ENCODE data around the gene GOLGA8A.
"Not testable (repeated sequence)": the region's sequence is repeated elsewhere in the genome, so short reads cannot be mapped to it uniquely, and the experiment has no call there.

Gene GOLGA8A

GRCh38 chr15:34435658-34436057 is 1.9 kb downstream of the GOLGA8A start:
- H3K4me3 ChIP-seq (ENCODE audit: low read depth, low read length) = no peak overlapping the region
- no peak for TF ChIP-seq CTCF (IDR thresholded peaks at IDR 0.05; ENCODE audit: low read depth, low read length)

DNA sequence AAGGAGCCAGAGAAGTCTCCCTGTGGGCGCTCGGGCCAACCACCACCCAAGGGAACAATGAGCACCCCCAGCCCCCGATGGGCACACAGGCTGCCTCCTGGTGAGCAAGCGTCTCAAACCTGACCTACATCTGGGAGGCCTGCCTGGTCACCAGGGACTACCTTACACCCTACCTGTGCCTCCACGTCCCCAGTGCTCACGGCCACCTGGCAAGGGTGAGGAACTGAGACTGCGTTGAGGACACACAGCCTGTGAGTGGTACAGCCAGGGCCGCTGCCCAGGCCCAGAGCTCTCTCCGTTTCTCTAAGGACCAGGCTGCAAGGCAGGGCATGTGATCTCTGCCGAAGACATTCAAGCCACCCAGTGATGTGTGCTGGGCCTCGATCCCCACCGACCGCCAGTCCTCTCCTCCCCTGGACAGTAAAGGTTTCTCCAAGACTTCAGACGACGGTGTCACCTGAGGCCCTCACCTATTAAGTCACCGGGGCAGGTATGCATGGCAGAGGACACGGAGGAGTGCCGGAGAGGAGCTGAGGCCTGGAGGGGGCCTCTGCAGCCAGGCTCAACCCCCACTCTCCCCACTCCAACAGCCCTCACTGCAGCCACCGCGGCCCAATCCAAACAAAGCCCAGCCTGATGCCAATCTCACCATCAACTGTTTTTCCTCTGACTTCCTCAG is 2.8 kb downstream of the GOLGA8A start:
- TF ChIP-seq CTCF (IDR thresholded peaks at IDR 0.05; ENCODE audit: low read depth, low read length) = no peak
- no peak overlapping the region for H3K4me3 ChIP-seq (ENCODE audit: low read depth, low read length)

- H3K4me3 ChIP-seq (ENCODE audit: low read depth, low read length) = not testable (repeated sequence)
Measured at GRCh38 chr15:34433956-34434626, 3.5 kb downstream of the GOLGA8A start.

GRCh38 chr15:34430642-34431041 is 7.0 kb downstream of the GOLGA8A start:
- H3K4me3 ChIP-seq (ENCODE audit: low read depth, low read length) = not testable (repeated sequence)

- not testable (repeated sequence) for H3K4me3 ChIP-seq (ENCODE audit: low read depth, low read length)
Measured at GRCh38 chr15:34423425-34424090, 14.1 kb downstream of the GOLGA8A start.

DNA sequence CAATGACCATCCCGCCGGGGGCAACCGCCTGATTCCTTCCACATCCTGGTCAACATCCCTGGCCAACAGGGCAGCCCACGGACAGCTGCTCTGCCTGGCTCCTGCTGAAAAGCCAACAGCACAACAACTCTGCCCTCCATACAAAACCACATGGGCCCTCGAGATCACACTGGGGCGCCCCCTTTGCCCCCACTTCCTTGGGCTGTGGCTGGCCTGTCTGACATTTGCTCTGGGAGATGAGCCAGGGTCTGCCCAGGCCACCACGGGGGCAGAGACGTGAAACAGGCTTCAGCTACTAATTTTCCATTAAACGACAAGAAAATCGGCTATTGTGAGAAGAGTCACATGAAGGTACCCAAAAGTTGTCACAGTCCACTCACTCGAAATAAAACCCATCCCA is 16.7 kb downstream of the GOLGA8A start:
- H3K4me3 ChIP-seq (ENCODE audit: low read depth, low read length) = not testable (repeated sequence)

DNA sequence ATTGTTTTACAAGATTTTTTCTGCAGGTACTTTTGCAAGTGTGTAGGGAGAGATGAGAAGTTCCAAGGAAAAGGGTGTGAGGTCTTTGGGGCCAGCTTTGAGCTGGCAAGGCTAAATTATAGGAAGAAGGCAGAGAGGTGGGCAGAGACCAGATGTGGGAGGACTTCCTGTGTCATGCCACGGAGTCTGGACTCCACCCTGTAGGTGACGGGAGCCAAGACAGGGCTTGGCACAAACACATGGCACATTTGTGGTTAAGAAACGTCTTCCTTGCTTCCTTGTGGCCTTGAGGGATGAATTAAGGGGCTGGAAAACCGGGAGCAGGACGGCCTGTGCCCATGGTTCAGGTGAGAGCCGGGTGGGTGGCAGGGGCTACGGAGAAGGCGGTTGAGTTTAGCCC is 19.2 kb downstream of the GOLGA8A start:
- H3K4me3 ChIP-seq (ENCODE audit: low read depth, low read length) = not testable (repeated sequence)

- not testable (repeated sequence) for H3K4me3 ChIP-seq (ENCODE audit: low read depth, low read length)
Measured at GRCh38 chr15:34409511-34409910, 28.1 kb downstream of the GOLGA8A start.

DNA sequence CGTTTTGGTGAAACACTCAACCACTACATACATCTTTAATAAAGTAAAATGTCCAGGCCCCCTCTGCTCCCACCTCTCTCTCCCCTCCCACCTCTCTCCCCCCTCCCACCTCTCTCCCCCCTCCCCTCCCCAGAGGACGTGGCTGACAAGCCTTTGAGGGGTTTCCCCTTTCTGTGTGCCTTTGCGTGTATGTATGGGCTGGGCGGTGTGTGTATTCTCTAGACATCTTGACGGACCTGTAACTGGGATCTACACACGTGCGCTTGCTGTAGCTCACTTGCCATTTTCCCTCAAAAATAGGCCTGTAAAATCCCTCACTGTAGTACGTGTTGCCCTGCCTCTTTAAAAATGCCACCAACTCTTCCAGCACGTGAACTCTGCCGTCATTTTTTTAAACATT is 28.6 kb downstream of the GOLGA8A start:
- H3K4me3 ChIP-seq (ENCODE audit: low read depth, low read length) = not testable (repeated sequence)

DNA sequence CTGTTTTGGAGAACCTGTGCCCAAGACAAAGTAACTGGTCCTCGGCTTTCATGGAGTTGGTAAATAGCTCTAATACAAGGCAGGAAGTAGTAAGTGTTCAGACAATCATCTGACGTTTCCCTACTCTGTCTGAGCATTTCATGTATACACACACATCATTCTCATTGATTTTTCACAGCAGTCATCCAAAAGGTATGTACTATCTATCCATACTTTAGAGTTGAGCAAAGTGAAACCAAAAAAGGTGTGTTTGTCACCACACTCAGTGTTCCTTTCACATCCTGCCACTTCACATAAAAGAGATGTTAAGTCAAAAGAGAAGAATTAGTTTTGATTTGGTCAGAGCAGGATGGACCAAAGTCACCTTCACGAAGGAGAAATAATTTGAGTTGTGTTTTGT is 33.7 kb downstream of the GOLGA8A start:
- not testable (repeated sequence) for H3K4me3 ChIP-seq (ENCODE audit: low read depth, low read length)

DNA sequence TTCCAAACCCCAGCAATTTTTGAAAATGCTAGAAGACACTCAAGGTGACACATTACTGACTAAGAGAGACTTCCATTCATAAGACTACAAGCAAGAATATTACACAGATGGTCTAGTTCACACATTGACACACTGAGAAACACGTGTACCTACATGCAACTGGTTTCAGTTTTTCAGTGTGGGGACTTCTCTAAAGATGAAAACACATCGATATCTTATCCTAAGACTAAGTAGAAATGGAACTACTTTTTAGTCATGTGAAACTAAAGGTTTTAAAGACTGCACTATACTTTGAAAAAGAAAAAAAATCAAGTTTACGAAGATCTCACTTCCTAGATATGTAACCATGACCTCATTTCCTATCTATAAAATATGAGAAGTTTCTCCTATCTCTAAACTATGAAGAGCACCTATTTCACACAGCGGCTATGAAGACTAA is 34.4 kb downstream of the GOLGA8A start:
- H3K4me3 ChIP-seq (ENCODE audit: low read depth, low read length) = not testable (repeated sequence)

DNA sequence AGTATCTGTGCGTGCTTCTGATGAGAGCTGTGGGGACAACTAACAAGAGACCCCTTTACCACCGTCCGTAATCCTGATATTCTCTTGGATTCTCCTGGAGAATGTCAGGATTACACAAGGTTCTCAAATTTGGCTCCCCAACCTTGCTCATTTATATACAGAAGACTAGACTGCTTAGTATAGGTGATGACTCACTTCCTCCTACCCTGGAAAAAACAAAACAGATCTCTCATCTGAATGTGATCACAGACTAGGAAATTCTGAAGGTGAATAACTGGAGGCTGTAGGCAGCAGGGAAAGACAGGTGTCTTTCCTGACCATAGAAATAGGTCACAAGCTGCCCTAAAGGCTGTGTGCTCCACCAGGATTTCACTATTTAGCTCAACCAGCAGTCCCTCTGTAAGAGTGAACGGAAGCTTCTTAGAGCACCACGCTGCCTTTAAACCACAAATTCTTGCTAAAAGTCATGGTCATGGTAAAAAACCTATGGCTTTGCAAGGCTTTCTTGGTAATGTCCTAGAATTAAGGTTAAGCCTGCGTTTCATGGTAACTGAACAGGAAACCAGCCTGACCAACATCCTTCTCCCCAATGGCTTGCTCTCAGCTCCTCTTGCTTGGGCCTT is 39.9 kb downstream of the GOLGA8A start:
- not testable (repeated sequence) for H3K4me3 ChIP-seq (ENCODE audit: low read depth, low read length)

- not testable (repeated sequence) for H3K4me3 ChIP-seq (ENCODE audit: low read depth, low read length)
Measured at GRCh38 chr15:34392981-34393380, 44.6 kb downstream of the GOLGA8A start.

DNA sequence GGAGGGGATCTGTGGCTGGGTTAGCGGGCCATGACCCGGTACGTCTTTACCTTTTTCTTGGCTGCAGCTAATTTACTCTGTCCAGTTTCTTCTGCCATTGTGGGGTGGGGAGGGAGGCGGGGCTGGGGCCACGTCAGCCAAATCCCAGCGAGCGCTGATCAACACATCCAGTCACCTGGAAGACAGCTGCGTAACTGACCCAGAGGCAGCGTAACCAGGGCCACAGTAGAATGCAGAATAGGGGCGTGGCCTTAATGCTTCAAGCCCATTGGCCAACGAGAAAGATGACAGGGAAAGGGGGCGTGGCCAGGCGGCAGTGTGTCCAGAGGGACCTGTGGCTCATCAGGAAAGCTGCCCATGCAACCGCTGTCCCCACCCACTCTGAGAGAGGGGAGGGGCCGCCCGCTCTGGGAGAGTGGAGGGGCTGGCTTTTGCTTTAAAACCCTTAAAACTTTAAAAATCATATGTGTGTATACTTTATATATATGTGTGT is 48.0 kb downstream of the GOLGA8A start:
- H3K4me3 ChIP-seq (ENCODE audit: low read depth, low read length) = not testable (repeated sequence)
